Breast epithelium (tissue), 4 donors: ENCODE data around the gene CEP112. TPM values are rescaled to one million over a fixed set of nuclear protein-coding genes. Genes with fewer than 3 reads are reported as not detected.

Source experiments
- DNase-seq, 2 donors: peaks; one replicate each; pipeline ENCODE4 v3.0.0-alpha.2; 2019; ENCODE audit warnings: low spot score in 2 of 2
- H3K27ac ChIP-seq, 2 donors: fragments of 200-600 bp; sonication (generic) in 1 of 2; one replicate each; pipeline ENCODE4 v1.5.1; 2016 to 2019; ENCODE audit warnings: mild to moderate bottlenecking in 1 of 2
- H3K27me3 ChIP-seq, 2 donors: fragments of 200-600 bp; sonication (generic) in 1 of 2; one replicate each; pipeline versions ENCODE4 v1.5.1 to v1.6.0; 2017 to 2019; ENCODE audit warnings: control low read depth in 1 of 2, mild to moderate bottlenecking in 1 of 2
- H3K36me3 ChIP-seq: fragments of 200-600 bp; one replicate; pipeline ENCODE4 v1.5.1; 2019
- H3K4me1 ChIP-seq, 2 donors: fragments of 200-600 bp; sonication (generic); one replicate each; pipeline ENCODE4 v1.5.1; 2016 to 2019; ENCODE audit warnings: control low read depth in 1 of 2
- H3K4me3 ChIP-seq, 3 donors: fragments of 200-600 bp; sonication (generic); 1 replicate in 2 of 3; 2 replicates in 1 of 3; pipeline ENCODE4 v1.5.1; 2016 to 2019; ENCODE audit warnings: mild to moderate bottlenecking in 3 of 3, moderate library complexity in 2 of 3
- H3K9me3 ChIP-seq, 2 donors: fragments of 200-600 bp; sonication (generic) in 1 of 2; one replicate each; pipeline ENCODE4 v1.5.1; 2016 to 2019; ENCODE audit warnings: control low read depth in 1 of 2
- CTCF ChIP-seq, 3 donors: fragments of 450-650 bp; IDR thresholded peaks; one replicate each; pipeline ENCODE4 v1.5.1; 2016 to 2017; ENCODE audit warnings: antibody characterized with exemption in 3 of 3, mild to moderate bottlenecking in 3 of 3, moderate library complexity in 3 of 3
- POLR2A ChIP-seq: fragments of 450-650 bp; IDR thresholded peaks from one replicate; pipeline ENCODE4 v1.6.1; 2016; ENCODE audit warnings: antibody characterized with exemption, mild to moderate bottlenecking, moderate library complexity
- POLR2AphosphoS5 ChIP-seq, 3 donors: sonication (generic); formaldehyde crosslinking; IDR thresholded peaks; one replicate each; pipeline ENCODE4 v1.6.1; 2017; ENCODE audit warnings: antibody characterized with exemption in 3 of 3
- intact Hi-C: fragments of 100-400 bp; cut with DNase I; formaldehyde crosslinking; loops from one replicate; pipeline ENCODE4 v1.15.1; 2023; ENCODE audit warnings: low total_unique reads
- total RNA-seq, 3 donors: library from RNA; depleted of rRNA; stranded (reverse); fragments of >200 nt; gene quantifications; one replicate each; pipeline ENCODE4 v1.1.0, GENCODE V29; 2016

The CEP112 gene
- total RNA-seq, 3 donors from 2014 or later: 12.9 to 27.2 (median 18.0) TPM

GRCh38 chr17:65598746-65599145, 593.2 kb downstream of the CEP112 start:
- no peaks in the 10 kb centered on the region for H3K4me1 ChIP-seq
- H3K4me3 ChIP-seq: no peak overlapping the region
- no peaks in the 10 kb centered on the region for H3K36me3 ChIP-seq
- no peak for DNase-seq
- no peak overlapping the region for H3K27ac ChIP-seq
- no peaks in the 10 kb centered on the region for H3K27me3 ChIP-seq
- intact Hi-C loops: no loop called here
- TF ChIP-seq POLR2A: no peak
- H3K9me3 ChIP-seq: no peaks in the 10 kb centered on the region

GRCh38 chr17:65595071-65595656, 596.8 kb downstream of the CEP112 start:
- no peaks in the 10 kb centered on the region for H3K9me3 ChIP-seq
- no peaks in the 10 kb centered on the region for H3K4me1 ChIP-seq
- peak overlapping the region in 1 of 2 donors; percentile 32 for H3K27ac ChIP-seq
- H3K36me3 ChIP-seq: no peaks in the 10 kb centered on the region
- no peaks in the 10 kb centered on the region for H3K27me3 ChIP-seq
- no peak for TF ChIP-seq CTCF (IDR thresholded peaks at IDR 0.05)
- TF ChIP-seq POLR2AphosphoS5 (IDR thresholded peaks at IDR 0.05): no peak
- TF ChIP-seq POLR2A: no peak
- H3K4me3 ChIP-seq: no peak overlapping the region
- DNase-seq: no peak
- intact Hi-C loops: no loop called here

DNA sequence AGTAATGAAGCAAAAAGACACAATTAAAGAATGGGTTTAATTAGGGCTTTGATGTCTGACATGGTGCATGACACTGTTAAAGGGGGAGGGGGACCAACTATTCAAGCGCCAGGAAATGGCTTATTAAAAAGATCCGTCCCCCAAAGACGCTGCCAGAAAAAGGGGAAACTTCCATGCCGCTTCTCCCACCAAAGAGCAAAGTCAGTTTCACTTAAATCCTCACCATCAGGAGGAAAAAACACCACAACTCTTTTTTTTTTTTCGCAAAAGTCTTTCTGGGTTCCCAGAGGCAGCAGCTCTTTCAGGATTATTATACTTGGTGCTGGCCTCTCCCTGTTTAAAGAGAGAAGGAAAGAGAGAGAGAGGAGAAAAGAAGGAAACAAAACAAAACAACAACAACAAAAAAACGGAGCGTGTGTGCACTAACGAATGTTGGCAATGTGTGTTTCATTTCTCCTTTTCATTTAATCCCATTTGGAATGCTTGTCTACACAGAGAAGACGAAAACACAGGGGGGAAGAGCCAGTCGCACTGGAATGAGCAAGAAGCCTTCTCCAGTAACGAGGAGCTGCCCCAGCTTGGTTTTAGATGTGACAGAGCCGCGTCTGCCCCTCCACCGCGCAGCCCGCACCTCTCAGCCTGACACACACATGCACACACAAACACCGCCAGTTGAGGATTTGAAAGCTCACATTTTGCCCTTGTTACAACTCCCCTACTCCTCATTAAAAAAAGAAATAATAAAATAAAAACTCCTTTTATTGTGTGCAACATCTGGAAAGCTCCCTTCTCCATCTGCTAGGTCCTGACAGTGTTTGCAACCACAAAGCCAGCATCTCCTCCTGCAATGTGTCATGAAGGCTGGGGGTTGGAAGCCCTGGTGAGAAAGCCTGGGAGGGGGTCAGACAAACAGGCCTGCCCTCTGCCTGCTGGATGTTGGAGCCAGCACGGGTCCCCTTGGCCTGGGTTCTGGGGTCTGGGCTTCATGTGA, 597.8 kb downstream of the CEP112 start:
- Histone ChIP-seq H3K27me3 (no peaks in the 10 kb centered on the region), H3K4me1 (no peaks in the 10 kb centered on the region), H3K9me3 (no peaks in the 10 kb centered on the region), H3K36me3 (no peaks in the 10 kb centered on the region), H3K4me3 (peak overlapping the region; percentile 7 to 21 (median 9)), H3K27ac (peak overlapping the region in 1 of 2 donors; percentile 66)
- no peak for DNase-seq
- TF ChIP-seq CTCF (IDR thresholded peaks at IDR 0.05): no peak
- no peak for TF ChIP-seq POLR2A
- TF ChIP-seq POLR2AphosphoS5 (IDR thresholded peaks at IDR 0.05): no peak
- intact Hi-C loops: no loop called here

DNA sequence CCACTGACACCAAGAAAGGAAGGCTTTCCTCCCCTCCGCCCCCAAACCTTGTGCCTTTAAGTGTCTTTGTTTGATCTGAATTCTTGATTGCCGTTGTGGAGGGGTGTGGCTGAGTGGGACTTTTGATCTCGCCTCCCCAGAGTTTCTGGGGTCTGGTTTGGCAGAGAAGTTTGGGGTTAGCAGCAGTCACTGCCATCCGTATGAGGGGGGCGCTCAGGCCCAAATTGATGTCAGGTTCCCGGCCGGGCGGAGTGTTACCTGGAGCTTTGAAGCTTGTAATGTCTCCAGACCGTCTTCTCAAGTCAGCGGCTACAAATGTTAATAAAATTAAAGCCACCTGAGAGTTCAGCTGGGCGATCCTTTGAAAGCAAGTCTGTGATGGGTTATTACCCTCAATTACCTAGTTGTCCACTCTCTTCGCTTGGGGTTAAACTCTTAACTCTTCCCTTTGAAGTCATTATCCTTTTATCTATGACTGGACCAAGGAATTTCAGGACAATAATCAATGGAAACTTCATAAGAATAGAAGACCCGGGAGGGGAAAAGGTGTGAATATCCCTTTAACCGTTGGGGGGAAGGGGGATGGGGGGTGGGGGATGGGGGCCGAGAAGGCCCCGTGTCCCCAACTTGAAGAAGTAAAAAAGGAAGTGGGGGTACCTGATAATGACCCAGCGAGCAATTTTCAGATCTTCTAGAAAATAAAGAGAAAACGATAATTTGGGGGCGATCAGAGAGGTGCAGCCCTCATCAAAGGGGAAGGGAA, 598.7 kb downstream of the CEP112 start:
- Histone ChIP-seq H3K27ac (no peak overlapping the region), H3K36me3 (no peaks in the 10 kb centered on the region), H3K4me1 (no peaks in the 10 kb centered on the region), H3K4me3 (peak overlapping the region in 1 of 3 donors; percentile 9), H3K9me3 (no peaks in the 10 kb centered on the region), H3K27me3 (no peaks in the 10 kb centered on the region)
- intact Hi-C loops: no loop called here
- TF ChIP-seq POLR2AphosphoS5 (IDR thresholded peaks at IDR 0.05) (no peak), POLR2A (no peak), CTCF (IDR thresholded peaks at IDR 0.05) (no peak)
- no peak for DNase-seq

- no peak for TF ChIP-seq POLR2A
- no peak for TF ChIP-seq CTCF (IDR thresholded peaks at IDR 0.05)
- no peak for TF ChIP-seq POLR2AphosphoS5 (IDR thresholded peaks at IDR 0.05)
- intact Hi-C loops: no loop called here
- no peak for DNase-seq
- Histone ChIP-seq H3K4me3 (no peak overlapping the region), H3K36me3 (no peaks in the 10 kb centered on the region), H3K27me3 (no peaks in the 10 kb centered on the region), H3K9me3 (no peaks in the 10 kb centered on the region), H3K4me1 (no peaks in the 10 kb centered on the region), H3K27ac (no peak overlapping the region)
Measured at GRCh38 chr17:65592125-65592965, 599.6 kb downstream of the CEP112 start.
